ENCODE results near the gene EPHB1. TPM values are rescaled to one million over a fixed set of nuclear protein-coding genes. Genes with fewer than 3 reads are reported as not detected.

EPHB1 gene
- polyA plus RNA-seq, 1 of the 3 experiments (the other 2 are of a cell fraction): 1.2 TPM

- TF ChIP-seq FOXJ3 (CRISPR knock-in tag; IDR thresholded peaks at IDR 0.05) (no peak), RCOR1 (IDR thresholded peaks at IDR 0.05; ENCODE audit: low read length) (no peak), TAF1 (IDR thresholded peaks at IDR 0.05; ENCODE audit: borderline replicate concordance, low read depth, low read length) (no peak)
- TF ChIP-seq, protein P1, sequence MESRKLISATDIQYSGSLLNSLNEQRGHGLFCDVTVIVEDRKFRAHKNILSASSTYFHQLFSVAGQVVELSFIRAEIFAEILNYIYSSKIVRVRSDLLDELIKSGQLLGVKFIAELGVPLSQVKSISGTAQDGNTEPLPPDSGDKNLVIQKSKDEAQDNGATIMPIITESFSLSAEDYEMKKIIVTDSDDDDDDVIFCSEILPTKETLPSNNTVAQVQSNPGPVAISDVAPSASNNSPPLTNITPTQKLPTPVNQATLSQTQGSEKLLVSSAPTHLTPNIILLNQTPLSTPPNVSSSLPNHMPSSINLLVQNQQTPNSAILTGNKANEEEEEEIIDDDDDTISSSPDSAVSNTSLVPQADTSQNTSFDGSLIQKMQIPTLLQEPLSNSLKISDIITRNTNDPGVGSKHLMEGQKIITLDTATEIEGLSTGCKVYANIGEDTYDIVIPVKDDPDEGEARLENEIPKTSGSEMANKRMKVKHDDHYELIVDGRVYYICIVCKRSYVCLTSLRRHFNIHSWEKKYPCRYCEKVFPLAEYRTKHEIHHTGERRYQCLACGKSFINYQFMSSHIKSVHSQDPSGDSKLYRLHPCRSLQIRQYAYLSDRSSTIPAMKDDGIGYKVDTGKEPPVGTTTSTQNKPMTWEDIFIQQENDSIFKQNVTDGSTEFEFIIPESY (IDR thresholded peaks at IDR 0.05; ENCODE audit: borderline replicate concordance, low read depth): no peak
Measured at GRCh38 chr3:135076341-135076740, 281.3 kb downstream of the EPHB1 start (continued).

GRCh38 chr3:135077186-135077585, 282.1 kb downstream of the EPHB1 start:
- no peak overlapping the region for H3K4me2 ChIP-seq
- POLR2A ChIA-PET: no interaction called here
- no peak overlapping the region for H3K4me3 ChIP-seq (ENCODE audit: low read depth in 2 of 2, low read length in 1 of 2)
- H3K79me2 ChIP-seq (ENCODE audit: insufficient read depth): no peaks in the 10 kb centered on the region
- no peaks in the 10 kb centered on the region for H4K20me1 ChIP-seq (ENCODE audit: insufficient read depth)
- whole genome bisulfite sequencing (ENCODE audit: low lambda C conversion rate): 2% methylated on average over 3 of the region's 3 CpGs
- no peak for DNase-seq
- TF ChIP-seq RXRA (IDR thresholded peaks at IDR 0.05; ENCODE audit: borderline replicate concordance, low read depth) (no peak), GABPA (IDR thresholded peaks at IDR 0.05; ENCODE audit: low read depth) (no peak), FOXM1 (IDR thresholded peaks at IDR 0.05; ENCODE audit: low read depth) (no peak), YY1 (IDR thresholded peaks at IDR 0.05; ENCODE audit: low read depth) (no peak), NFIC (IDR thresholded peaks at IDR 0.05; ENCODE audit: borderline replicate concordance) (no peak), RFX5 (IDR thresholded peaks at IDR 0.05; ENCODE audit: low read length) (no peak)
- CTCF ChIA-PET: no interaction called here
- no peak overlapping the region for H2AFZ ChIP-seq (ENCODE audit: low read depth)
- H3K27me3 ChIP-seq (ENCODE audit: insufficient read depth): no peaks in the 10 kb centered on the region
- H3K9me3 ChIP-seq: no peaks in the 10 kb centered on the region
- no peaks in the 10 kb centered on the region for H3K4me1 ChIP-seq (ENCODE audit: control insufficient read depth in 1 of 2, insufficient read depth in 2 of 2, low read depth in 1 of 2, low read length in 1 of 2)
- no peak overlapping the region for H3K27ac ChIP-seq (ENCODE audit: low read depth in 2 of 2, low read length in 1 of 2)
- H3K9ac ChIP-seq: no peak overlapping the region
- no peaks in the 10 kb centered on the region for H3K36me3 ChIP-seq (replicated peaks in 1 of 2; ENCODE audit: control insufficient read depth in 1 of 2, insufficient read depth in 2 of 2, low read length in 1 of 2)
- H3F3A ChIP-seq (replicated peaks; ENCODE audit: insufficient read depth): no peaks in the 10 kb centered on the region
- no peaks in the 10 kb centered on the region for H3K9me2 ChIP-seq

DNA sequence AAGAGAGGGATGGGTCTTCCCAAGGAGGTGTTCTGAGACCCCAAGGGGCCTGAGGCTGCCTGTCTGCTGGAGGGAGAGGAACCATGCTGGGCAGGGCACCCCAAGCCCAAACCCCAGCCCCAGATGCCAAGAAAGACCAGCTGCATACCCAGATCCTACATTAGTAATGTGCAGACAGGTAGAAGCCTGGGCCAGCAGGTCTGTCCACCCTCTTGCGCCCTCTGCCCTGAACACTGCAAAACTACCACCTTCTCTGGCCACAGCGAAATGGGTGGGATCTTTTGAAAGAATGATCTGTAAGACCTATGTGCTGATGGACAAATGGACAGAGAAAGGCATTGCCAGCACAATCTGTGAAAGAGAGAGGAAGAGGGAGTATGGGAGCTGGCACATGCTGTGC, 283.2 kb downstream of the EPHB1 start:
- no peak overlapping the region for H3K9ac ChIP-seq
- H3K4me3 ChIP-seq (ENCODE audit: low read depth in 2 of 2, low read length in 1 of 2): no peak overlapping the region
- DNase-seq: no peak
- no peaks in the 10 kb centered on the region for H3K4me1 ChIP-seq (ENCODE audit: control insufficient read depth in 1 of 2, insufficient read depth in 2 of 2, low read depth in 1 of 2, low read length in 1 of 2)
- H4K20me1 ChIP-seq (ENCODE audit: insufficient read depth): no peaks in the 10 kb centered on the region
- no peak overlapping the region for H3K27ac ChIP-seq (ENCODE audit: low read depth in 2 of 2, low read length in 1 of 2)
- CTCF ChIA-PET: no interaction called here
- H2AFZ ChIP-seq (ENCODE audit: low read depth): no peak overlapping the region
- WGBS (ENCODE audit: low lambda C conversion rate): 58% methylated on average over 2 of the region's 2 CpGs
- H3K9me2 ChIP-seq: no peaks in the 10 kb centered on the region
- no peaks in the 10 kb centered on the region for H3F3A ChIP-seq (replicated peaks; ENCODE audit: insufficient read depth)
- POLR2A ChIA-PET: no interaction called here
- TF ChIP-seq SIN3A (IDR thresholded peaks at IDR 0.05; ENCODE audit: borderline replicate concordance, low read depth, low read length) (no peak), TCF12 (IDR thresholded peaks at IDR 0.05) (no peak), FOXJ3 (CRISPR knock-in tag; IDR thresholded peaks at IDR 0.05) (no peak), GATA2 (CRISPR knock-in tag; IDR thresholded peaks at IDR 0.05) (no peak), SMC3 (IDR thresholded peaks at IDR 0.05; ENCODE audit: low read depth, low read length) (no peak), CHD2 (IDR thresholded peaks at IDR 0.05; ENCODE audit: low read length, partially characterized antibody) (no peak), MEF2A (IDR thresholded peaks at IDR 0.05; ENCODE audit: borderline replicate concordance, low read depth) (no peak), CTCF (IDR thresholded peaks at IDR 0.05) (no peak), FOSL2 (IDR thresholded peaks at IDR 0.05; ENCODE audit: borderline replicate concordance, low read depth) (no peak)
- H3K4me2 ChIP-seq: no peak overlapping the region
- H3K27me3 ChIP-seq (ENCODE audit: insufficient read depth): no peaks in the 10 kb centered on the region
- no peaks in the 10 kb centered on the region for H3K9me3 ChIP-seq
- H3K79me2 ChIP-seq (ENCODE audit: insufficient read depth): no peaks in the 10 kb centered on the region
- H3K36me3 ChIP-seq (replicated peaks in 1 of 2; ENCODE audit: control insufficient read depth in 1 of 2, insufficient read depth in 2 of 2, low read length in 1 of 2): no peaks in the 10 kb centered on the region
